ENCODE measurements around the gene GAGE1.
A peak's percentile ranks its signal among the peaks of the same experiment; 100 is the strongest.
"Not testable (repeated sequence)": the region's sequence is repeated elsewhere in the genome, so short reads cannot be mapped to it uniquely, and the experiment has no call there.

The GAGE1 gene, protein sequence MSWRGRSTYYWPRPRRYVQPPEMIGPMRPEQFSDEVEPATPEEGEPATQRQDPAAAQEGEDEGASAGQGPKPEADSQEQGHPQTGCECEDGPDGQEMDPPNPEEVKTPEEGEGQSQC

DNA sequence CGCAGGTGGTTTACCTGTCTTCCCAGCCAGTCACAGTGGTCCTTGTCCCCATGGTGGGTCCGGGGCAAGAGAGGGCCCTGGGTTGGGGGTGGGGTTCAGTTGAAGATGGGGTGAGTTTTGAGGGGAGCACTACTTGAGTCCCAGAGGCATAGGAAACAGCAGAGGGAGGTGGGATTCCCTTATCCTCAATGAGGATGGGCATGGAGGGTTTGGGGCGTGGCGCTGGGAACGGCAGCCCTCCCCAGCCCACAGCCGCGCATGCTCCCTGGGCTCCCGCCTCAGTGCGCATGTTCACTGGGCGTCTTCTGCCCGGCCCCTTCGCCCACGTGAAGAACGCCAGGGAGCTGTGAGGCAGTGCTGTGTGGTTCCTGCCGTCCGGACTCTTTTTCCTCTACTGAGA, at the start of gene GAGE1:
Gene GAGE1, plus strand, starts transcription at position 301 of the 400 bp plus-strand sequence. CDS start 1,155 bp downstream, outside the sequence.
- DNase-seq (ENCODE audit: low read depth): not testable (repeated sequence)

DNA sequence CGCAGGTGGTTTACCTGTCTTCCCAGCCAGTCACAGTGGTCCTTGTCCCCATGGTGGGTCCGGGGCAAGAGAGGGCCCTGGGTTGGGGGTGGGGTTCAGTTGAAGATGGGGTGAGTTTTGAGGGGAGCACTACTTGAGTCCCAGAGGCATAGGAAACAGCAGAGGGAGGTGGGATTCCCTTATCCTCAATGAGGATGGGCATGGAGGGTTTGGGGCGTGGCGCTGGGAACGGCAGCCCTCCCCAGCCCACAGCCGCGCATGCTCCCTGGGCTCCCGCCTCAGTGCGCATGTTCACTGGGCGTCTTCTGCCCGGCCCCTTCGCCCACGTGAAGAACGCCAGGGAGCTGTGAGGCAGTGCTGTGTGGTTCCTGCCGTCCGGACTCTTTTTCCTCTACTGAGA, 47.8 kb upstream of the GAGE1 start, which contains the start of gene GAGE12E:
Gene GAGE12E, plus strand, starts transcription at position 301 of the 400 bp plus-strand sequence. CDS start 1,155 bp downstream, outside the sequence.
- DNase-seq (ENCODE audit: low read depth): not testable (repeated sequence)

DNA sequence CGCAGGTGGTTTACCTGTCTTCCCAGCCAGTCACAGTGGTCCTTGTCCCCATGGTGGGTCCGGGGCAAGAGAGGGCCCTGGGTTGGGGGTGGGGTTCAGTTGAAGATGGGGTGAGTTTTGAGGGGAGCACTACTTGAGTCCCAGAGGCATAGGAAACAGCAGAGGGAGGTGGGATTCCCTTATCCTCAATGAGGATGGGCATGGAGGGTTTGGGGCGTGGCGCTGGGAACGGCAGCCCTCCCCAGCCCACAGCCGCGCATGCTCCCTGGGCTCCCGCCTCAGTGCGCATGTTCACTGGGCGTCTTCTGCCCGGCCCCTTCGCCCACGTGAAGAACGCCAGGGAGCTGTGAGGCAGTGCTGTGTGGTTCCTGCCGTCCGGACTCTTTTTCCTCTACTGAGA, 38.3 kb upstream of the GAGE1 start, which contains the start of gene GAGE12F:
Gene GAGE12F, plus strand, starts transcription at position 301 of the 400 bp plus-strand sequence. CDS start 1,155 bp downstream, outside the sequence.
- DNase-seq (ENCODE audit: low read depth): not testable (repeated sequence)

DNA sequence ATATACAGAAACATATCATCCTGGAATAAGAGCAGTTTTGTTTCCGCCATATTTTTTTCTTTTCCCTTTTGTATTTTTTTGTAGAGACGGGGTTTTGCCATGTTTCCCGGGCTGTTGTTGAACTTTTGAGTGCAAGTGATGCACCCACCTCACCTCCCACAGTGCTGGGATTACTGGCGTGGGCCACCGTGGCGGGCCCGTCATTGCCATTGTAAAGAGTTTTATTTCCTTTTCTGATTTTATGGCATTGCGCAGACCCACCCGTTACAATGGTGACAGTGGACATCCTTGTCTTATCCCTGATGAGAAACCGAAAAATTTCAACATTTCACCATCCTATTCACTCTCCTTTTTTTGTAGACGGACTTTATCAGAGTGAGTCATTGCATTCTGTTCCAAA, 30.1 kb upstream of the GAGE1 start:
- DNase-seq (ENCODE audit: low read depth): not testable (repeated sequence)

DNA sequence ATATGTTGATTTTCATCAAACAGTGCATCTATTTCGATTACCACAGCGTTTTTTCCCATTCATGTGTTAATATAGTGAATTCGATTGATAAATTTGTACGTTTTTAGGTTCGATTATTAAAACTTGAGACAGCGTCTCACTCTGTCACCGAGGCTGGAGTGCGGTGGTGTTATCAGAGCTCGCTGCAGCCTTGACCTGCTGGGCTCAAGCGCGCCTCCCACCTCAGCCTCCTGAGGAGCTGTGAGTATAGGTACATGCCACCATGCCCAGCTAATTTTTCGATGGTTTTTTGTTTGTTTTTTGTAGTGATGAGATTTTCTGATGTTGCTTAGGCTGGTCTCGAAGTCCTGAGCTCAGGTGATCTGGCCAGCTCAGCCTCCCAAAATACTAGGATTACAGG, 29.7 kb upstream of the GAGE1 start:
- DNase-seq (ENCODE audit: low read depth): not testable (repeated sequence)

DNA sequence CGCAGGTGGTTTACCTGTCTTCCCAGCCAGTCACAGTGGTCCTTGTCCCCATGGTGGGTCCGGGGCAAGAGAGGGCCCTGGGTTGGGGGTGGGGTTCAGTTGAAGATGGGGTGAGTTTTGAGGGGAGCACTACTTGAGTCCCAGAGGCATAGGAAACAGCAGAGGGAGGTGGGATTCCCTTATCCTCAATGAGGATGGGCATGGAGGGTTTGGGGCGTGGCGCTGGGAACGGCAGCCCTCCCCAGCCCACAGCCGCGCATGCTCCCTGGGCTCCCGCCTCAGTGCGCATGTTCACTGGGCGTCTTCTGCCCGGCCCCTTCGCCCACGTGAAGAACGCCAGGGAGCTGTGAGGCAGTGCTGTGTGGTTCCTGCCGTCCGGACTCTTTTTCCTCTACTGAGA, 28.7 kb upstream of the GAGE1 start, which contains the start of gene GAGE12G:
Gene GAGE12G, plus strand, starts transcription at position 301 of the 400 bp plus-strand sequence. CDS start 1,155 bp downstream, outside the sequence.
- not testable (repeated sequence) for DNase-seq (ENCODE audit: low read depth)

DNA sequence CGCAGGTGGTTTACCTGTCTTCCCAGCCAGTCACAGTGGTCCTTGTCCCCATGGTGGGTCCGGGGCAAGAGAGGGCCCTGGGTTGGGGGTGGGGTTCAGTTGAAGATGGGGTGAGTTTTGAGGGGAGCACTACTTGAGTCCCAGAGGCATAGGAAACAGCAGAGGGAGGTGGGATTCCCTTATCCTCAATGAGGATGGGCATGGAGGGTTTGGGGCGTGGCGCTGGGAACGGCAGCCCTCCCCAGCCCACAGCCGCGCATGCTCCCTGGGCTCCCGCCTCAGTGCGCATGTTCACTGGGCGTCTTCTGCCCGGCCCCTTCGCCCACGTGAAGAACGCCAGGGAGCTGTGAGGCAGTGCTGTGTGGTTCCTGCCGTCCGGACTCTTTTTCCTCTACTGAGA, 19.2 kb upstream of the GAGE1 start, which contains the start of gene GAGE12H:
Gene GAGE12H, plus strand, starts transcription at position 301 of the 400 bp plus-strand sequence. CDS start 1,155 bp downstream, outside the sequence.
- DNase-seq (ENCODE audit: low read depth): not testable (repeated sequence)

DNA sequence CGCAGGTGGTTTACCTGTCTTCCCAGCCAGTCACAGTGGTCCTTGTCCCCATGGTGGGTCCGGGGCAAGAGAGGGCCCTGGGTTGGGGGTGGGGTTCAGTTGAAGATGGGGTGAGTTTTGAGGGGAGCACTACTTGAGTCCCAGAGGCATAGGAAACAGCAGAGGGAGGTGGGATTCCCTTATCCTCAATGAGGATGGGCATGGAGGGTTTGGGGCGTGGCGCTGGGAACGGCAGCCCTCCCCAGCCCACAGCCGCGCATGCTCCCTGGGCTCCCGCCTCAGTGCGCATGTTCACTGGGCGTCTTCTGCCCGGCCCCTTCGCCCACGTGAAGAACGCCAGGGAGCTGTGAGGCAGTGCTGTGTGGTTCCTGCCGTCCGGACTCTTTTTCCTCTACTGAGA, 9.6 kb upstream of the GAGE1 start, which contains the start of gene GAGE2A:
Gene GAGE2A, plus strand, starts transcription at position 301 of the 400 bp plus-strand sequence. CDS start 1,155 bp downstream, outside the sequence.
- not testable (repeated sequence) for DNase-seq (ENCODE audit: low read depth)

DNA sequence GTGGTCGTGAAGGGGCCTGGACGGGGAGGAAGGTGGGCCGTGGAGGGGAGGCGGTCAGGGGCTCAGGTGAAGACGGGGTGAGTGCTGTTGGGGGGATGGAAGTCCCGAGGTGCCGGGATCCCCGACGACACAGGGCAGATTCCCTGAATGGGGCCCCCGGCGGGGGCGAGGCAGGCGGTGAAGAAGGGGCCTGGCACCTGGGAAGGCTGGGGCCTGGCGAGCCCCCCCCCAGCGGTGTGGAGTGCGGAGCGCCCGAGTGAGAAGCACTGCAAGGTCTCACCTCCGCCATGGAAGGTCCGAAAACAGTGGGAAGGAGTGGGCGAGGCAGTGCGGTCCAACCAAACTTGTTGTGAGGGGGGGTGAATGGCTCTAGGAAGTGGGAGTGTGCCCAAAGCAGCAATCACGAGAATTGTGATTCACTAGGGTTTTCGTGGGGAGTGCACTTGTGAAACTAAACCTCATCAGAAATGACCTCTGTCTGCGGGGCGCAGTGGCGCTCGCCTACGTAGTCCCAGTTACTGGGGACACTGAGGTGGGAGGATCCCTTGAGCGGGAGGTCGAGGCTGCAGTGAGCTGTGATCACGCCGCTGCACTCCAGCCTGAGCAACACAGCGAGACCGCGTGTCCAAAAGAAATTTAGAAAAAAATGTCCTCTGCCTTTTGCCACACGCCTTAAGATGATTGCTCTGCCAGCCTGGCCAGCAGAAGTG, 8.9 kb upstream of the GAGE1 start:
- not testable (repeated sequence) for DNase-seq (ENCODE audit: low read depth)

DNA sequence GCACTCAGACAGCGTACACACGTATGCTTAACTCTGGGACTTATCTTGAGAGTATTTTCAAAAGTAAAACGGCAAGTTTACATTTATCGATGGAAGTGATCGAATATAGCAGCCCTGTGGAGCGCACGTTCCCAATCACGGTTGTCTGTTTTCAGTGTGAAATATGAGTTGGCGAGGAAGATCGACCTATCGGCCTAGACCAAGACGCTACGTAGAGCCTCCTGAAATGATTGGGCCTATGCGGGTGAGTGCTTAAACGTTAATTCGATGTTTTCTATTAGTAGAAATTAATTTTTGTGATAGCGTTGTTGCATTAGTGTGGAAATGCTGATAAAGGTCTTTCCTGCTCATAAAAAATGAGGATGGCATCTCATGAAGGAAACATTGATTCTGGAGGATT, 8.3 kb upstream of the GAGE1 start:
- DNase-seq (ENCODE audit: low read depth): not testable (repeated sequence)

DNA sequence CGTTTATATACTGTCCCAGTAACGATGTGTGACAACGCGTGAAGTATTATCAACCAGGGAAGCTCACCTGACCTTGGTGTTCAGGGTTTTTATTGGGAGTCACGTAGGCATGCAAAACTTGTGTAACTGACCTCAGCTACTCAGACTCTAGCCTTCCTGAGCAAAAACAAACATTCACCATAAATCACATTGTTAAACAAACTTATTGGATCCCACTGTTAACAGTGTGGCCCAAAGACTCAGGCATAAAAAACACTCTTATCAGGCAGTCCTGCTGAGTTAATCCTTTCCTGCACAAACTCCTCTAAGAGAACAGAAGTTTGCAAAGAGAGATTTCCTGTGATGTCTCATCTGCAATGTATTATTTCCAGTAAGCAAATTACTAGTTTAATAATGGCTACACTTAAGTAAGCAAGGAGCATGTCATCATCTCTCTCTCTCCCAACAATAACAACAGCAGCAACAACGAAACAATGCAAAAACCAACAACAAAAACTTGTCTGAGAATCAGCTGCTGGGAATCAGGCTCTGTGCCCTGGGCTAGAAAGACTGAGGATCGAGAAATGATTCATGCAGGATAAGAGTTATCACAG, 12.0 kb downstream of the GAGE1 start:
- DNase-seq (ENCODE audit: low read depth): no peak

DNA sequence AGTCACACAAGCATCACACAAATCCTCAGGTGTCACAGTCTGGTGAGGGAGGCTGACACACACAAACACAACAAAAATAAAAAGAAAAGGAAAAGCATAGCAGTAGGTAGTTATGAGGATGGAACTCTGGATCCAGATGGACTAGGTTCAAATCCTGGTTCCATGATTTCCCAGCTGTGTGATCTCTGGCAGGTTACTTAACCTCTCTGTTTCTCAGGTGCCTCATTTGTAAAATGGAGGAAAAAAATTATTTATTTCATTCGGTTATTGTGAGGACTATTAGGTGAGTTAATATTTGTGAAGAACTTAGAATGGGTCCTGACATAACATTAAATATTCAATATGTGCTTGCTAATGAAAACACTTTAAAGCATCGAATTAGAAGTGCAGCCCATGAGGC, 19.8 kb downstream of the GAGE1 start:
- DNase-seq (ENCODE audit: low read depth): no peak

DNA sequence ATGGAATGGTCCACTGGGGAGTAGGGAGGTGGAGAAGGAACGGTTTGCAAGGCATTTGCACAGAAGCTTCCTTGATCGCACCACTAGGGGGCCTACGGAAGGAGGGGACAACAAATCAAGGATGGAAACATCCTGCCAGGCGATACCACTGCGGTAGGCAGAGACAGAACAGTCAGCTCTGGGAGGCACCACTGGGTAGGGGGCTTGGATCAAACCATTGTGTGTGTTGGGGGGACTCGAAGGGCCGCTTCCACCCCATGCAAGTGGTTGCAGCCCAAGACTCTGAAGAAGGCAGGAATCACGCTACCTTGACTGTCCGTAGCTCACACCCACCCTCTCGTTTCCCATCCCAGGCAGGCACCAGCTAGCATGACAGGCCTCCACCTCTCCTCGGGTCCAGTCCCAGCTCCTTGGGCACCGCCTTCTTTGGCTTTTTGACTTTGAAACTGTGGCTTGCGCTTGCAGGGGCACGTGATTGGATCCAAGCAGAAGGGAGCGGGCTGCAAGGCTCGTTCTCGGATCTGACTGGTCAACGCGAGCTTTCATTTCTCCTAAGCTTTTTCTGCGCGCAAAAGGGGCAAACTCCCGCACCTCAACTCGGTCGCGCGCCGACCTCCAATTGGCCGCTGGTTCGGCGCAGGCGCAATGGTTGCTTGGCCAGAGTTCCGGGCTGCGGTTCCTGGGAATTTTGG, 28.4 kb downstream of the GAGE1 start:
- peak; percentile 13 for DNase-seq (ENCODE audit: low read depth)

DNA sequence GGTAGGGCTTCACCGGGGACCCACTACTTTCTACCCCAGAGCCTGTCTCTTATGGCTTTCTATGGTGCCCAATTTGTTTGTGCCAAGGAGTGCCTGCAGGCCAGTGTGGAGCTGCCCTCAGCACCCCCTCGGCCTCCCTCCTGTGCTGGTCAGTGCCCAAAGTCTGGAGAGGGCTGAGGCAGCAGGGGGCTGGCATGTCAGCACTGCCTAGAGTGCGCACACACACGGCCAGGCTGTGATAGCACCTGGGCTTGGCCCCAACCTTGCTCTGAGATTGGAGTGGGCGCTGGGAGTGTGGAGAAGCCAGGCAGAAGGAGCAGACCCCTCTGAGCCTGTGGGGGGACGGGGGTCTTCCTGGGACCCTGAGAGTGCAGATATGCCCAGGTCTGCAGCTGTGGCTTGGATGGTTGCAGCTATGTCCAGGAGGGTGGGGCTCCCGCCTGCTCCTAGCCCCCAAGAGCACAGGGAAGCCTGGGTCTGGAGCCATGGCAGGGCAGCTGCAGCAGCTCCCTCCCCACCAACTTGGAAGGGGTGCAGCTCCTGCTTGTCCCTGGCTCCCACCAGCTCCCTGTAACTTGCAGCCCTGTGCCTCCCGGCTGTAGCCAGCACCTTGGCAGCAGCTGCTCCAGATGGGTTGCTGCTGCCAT, 46.3 kb downstream of the GAGE1 start:
- DNase-seq (ENCODE audit: low read depth): no peak

DNA sequence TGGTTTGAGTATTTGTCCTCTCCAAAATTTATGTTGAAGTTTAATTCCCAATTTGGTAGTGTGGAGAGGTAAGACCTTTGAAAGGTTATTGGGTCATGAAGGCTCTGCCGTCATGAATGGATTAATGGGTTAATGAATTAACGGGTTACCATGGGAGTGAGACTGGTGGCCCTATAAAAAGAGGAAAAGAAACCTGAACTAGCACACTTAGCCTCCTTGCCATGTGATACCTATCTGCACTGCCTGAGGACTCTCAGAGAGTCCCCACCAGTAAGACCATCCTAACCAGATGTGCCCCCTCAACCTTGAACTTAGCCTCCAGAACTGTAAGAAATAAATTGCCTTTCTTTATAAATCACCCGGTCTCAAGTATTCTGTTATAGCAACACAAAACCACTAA, 57.7 kb downstream of the GAGE1 start:
- DNase-seq (ENCODE audit: low read depth): no peak

Measured in activated T-helper 9 cell treated with anti-CD3 and anti-CD28 coated beads, Interleukin-2, amount 50 U/mL, for 16 hours (primary cell).